NB4 (cell line): ENCODE results near the gene PAX4.

Source experiments
- DNase-seq: peaks from one replicate; pipeline ENCODE4 v3.0.0; 2010; ENCODE audit warnings: low read depth
- H3K4me3 ChIP-seq: one replicate; pipeline ENCODE4 v1.5.1; 2011; ENCODE audit warnings: mild to moderate bottlenecking, low read depth, low read length, moderate library complexity
- CTCF ChIP-seq: IDR thresholded peaks from one replicate; pipeline ENCODE4 v1.5.1; 2012; ENCODE audit warnings: low read depth, low read length
- MAX ChIP-seq: IDR thresholded peaks from 2 replicates; pipeline ENCODE4 v1.6.1; 2011; ENCODE audit warnings: low read depth, low read length
- MYC ChIP-seq: IDR thresholded peaks from 2 replicates; pipeline ENCODE4 v1.6.1; 2011; ENCODE audit warnings: low read depth, low read length
- POLR2A ChIP-seq: IDR thresholded peaks from 2 replicates; pipeline ENCODE4 v1.6.1; 2011; ENCODE audit warnings: mild to moderate bottlenecking; ENCODE audit not compliant: insufficient read length; ENCODE audit errors: extremely low read depth

The PAX4 gene

DNA sequence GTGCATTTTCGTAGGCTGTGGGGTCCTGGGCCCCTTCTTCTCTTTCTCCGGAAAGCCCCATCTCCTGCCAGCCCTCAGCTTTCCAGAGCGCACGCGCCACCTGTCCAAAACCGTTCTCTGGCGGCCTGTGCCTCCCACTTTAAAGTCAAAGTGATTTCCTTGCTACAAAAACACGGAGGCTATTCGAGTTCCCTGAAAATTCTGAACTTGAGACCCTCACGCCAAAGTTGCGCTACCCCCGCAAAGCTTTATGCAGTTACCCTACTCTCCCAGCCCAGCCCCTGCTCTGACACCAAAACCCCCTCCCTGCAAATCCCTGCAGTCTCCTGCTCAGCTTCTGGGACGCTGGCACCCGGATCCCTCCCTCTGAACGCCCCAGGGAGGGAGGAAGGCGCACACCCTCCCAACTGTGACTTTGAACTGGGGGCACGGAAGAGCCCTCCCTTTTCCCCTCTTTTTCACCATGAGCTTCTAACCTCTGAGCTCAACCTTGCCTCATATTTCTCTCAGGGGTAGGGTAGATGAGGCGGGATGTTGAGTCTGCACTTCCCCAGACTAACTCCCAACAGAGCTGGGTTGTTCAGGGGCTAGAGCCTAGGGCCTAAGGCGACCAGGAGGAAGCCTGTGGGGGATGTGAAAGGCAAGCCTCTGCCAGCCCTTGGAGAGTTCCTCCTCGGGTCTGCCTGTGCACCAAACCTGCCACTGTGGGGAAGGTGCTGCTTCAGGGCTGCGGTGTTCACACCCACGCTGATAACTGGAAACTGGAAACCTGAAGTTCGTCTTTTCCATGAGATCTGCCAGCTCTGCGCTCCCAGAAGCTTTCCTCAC is 2.7 kb upstream of the PAX4 start:
- H3K4me3 ChIP-seq = no peak overlapping the region
- TF ChIP-seq POLR2A (no peak), CTCF (no peak), MAX (no peak), MYC (no peak)
- peak; percentile 45 for DNase-seq

GRCh38 chr7:127619681-127620405 is 1.9 kb upstream of the PAX4 start:
- TF ChIP-seq MYC (no peak), MAX (no peak), POLR2A (no peak)
- DNase-seq = no peak
- no peak overlapping the region for H3K4me3 ChIP-seq

DNA sequence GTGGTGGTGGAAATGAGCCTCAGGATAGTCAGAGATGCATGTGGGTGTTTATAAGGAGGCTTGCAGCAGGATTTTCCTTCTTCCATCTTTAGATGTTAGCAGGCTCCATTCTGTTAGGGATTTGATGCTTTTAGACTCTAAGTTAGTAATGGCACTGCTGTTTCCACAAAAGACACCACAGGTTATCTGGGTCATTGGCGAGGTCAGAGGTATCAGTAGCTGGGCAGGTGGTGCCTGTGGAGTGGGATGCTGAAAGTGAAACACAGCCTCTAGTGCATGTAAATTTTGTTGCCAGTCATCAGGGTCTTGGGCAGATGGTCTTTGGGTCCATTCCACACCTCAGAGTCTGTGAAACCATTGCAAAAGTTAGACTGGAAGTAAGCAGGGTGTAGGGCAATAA is 833 bp upstream of the PAX4 start:
- DNase-seq = no peak
- no peak overlapping the region for H3K4me3 ChIP-seq
- TF ChIP-seq MAX = no peak
- no peak for TF ChIP-seq MYC
- no peak for TF ChIP-seq POLR2A
- no peak for TF ChIP-seq CTCF

- no peak for DNase-seq
- no peak overlapping the region for H3K4me3 ChIP-seq
- TF ChIP-seq CTCF (no peak), MYC (no peak), POLR2A (no peak), MAX (no peak)
Measured at GRCh38 chr7:127616724-127617123, 1.2 kb downstream of the PAX4 start.

GRCh38 chr7:127612263-127612662 is 5.7 kb downstream of the PAX4 start:
- no peak for DNase-seq
- TF ChIP-seq CTCF = no peak
- H3K4me3 ChIP-seq = no peak overlapping the region

DNA sequence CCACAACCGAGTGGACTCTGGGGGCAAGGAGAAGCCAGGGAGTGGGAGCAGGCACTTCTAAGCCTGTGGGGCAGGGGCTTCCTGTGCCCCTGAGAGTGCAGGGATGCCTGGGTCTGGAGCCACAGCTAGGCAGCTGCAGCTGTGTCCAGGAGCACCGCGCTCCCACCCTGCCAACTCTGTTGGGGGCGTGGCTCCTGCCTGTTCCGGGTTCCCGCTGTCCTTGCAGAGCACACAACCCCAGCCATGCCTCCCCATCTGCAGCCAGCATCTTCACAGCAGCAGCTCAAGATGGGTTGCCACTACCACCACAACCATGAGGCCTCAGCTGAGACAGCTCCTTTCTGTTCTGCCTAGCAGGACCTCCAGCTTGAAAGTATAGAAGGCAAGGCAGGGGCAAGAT is 8.6 kb downstream of the PAX4 start:
- no peak overlapping the region for H3K4me3 ChIP-seq
- no peak for TF ChIP-seq POLR2A
- TF ChIP-seq MYC = no peak
- TF ChIP-seq MAX = no peak
- no peak for TF ChIP-seq CTCF
- no peak for DNase-seq
